ENCODE data around the gene MMP2.

MMP2 gene

GRCh38 chr16:55469821-55470532, 9.0 kb upstream of the MMP2 start:
- no peak for DNase-seq (ENCODE audit: low read depth in 2 of 2)

- no peak for DNase-seq (ENCODE audit: low read depth in 2 of 2)
These were observed 8.2 kb upstream of the MMP2 start for GRCh38 chr16:55470533-55471371.

GRCh38 chr16:55471448-55472097, 7.4 kb upstream of the MMP2 start:
- DNase-seq (ENCODE audit: low read depth in 2 of 2): no peak

- no peak for DNase-seq (ENCODE audit: low read depth in 2 of 2)
These were observed 5.4 kb upstream of the MMP2 start for GRCh38 chr16:55473587-55473986.

GRCh38 chr16:55474821-55475220, 4.2 kb upstream of the MMP2 start:
- DNase-seq (ENCODE audit: low read depth in 2 of 2): no peak

- DNase-seq (ENCODE audit: low read depth in 2 of 2): no peak
These were observed 3.1 kb upstream of the MMP2 start for GRCh38 chr16:55475919-55476318.

- DNase-seq (ENCODE audit: low read depth in 2 of 2): no peak
These were observed 2.1 kb upstream of the MMP2 start for GRCh38 chr16:55476625-55477533.

GRCh38 chr16:55477736-55478135, 1.3 kb upstream of the MMP2 start:
- DNase-seq (ENCODE audit: low read depth in 2 of 2): no peak

- no peak for DNase-seq (ENCODE audit: low read depth in 2 of 2)
These were observed 587 bp downstream of the MMP2 start for GRCh38 chr16:55479430-55480140.

- DNase-seq (ENCODE audit: low read depth in 2 of 2): no peak
These were observed 1.2 kb downstream of the MMP2 start for GRCh38 chr16:55480228-55480655.

- no peak for DNase-seq (ENCODE audit: low read depth in 2 of 2)
These were observed 2.0 kb downstream of the MMP2 start for GRCh38 chr16:55481023-55481422.

GRCh38 chr16:55482056-55482455, 3.1 kb downstream of the MMP2 start:
- DNase-seq (ENCODE audit: low read depth in 2 of 2): no peak

- DNase-seq (ENCODE audit: low read depth in 2 of 2): no peak
These were observed 8.2 kb downstream of the MMP2 start for GRCh38 chr16:55487048-55487803.

- no peak for DNase-seq (ENCODE audit: low read depth in 2 of 2)
These were observed 9.3 kb downstream of the MMP2 start for GRCh38 chr16:55488306-55488705.

GRCh38 chr16:55489119-55489955, 10.3 kb downstream of the MMP2 start:
- DNase-seq (ENCODE audit: low read depth in 2 of 2): no peak

GRCh38 chr16:55489956-55490265, 10.9 kb downstream of the MMP2 start:
- no peak for DNase-seq (ENCODE audit: low read depth in 2 of 2)

- no peak for DNase-seq (ENCODE audit: low read depth in 2 of 2)
These were observed 11.3 kb downstream of the MMP2 start for GRCh38 chr16:55490301-55490700.

- DNase-seq (ENCODE audit: low read depth in 2 of 2): no peak
These were observed 12.7 kb downstream of the MMP2 start for GRCh38 chr16:55491691-55492090.

- no peak for DNase-seq (ENCODE audit: low read depth in 2 of 2)
These were observed 13.9 kb downstream of the MMP2 start for GRCh38 chr16:55492756-55493380.
